Neuronal stem cell (in vitro differentiated cells): ENCODE measurements around the gene TMEM201.

Experiments
- DNase-seq: peaks from one replicate; pipeline ENCODE4 v3.0.0-alpha.2; 2013; ENCODE audit warnings: low spot score
- H2AFZ ChIP-seq: one replicate; pipeline ENCODE4 v1.6.1; 2013; ENCODE audit warnings: mild to moderate bottlenecking, low read length, inconsistent platforms
- H2AK5ac ChIP-seq: 2 replicates; pipeline ENCODE4 v1.6.1; 2013; ENCODE audit warnings: low read depth, mild to moderate bottlenecking, inconsistent platforms, low read length, moderate library complexity, mixed read lengths
- H2BK120ac ChIP-seq: 2 replicates; pipeline ENCODE4 v1.6.1; 2013; ENCODE audit warnings: low read depth, mild to moderate bottlenecking, inconsistent platforms, low read length, moderate library complexity, mixed read lengths
- H2BK12ac ChIP-seq: one replicate; pipeline ENCODE4 v1.6.1; 2013; ENCODE audit warnings: low read length, inconsistent platforms
- H2BK15ac ChIP-seq: 2 replicates; pipeline ENCODE4 v1.6.1; 2013; ENCODE audit warnings: mild to moderate bottlenecking, low read length, inconsistent platforms, mixed read lengths
- H2BK5ac ChIP-seq: one replicate; pipeline ENCODE4 v1.6.1; 2013; ENCODE audit warnings: inconsistent platforms, mild to moderate bottlenecking, low read length, moderate library complexity
- H3K14ac ChIP-seq: one replicate; pipeline ENCODE4 v1.6.1; 2013; ENCODE audit warnings: low read length, inconsistent platforms
- H3K18ac ChIP-seq: 2 replicates; pipeline ENCODE4 v1.6.1; 2013; ENCODE audit warnings: low read length, inconsistent platforms
- H3K23ac ChIP-seq: 2 replicates; pipeline ENCODE4 v1.6.1; 2013; ENCODE audit warnings: low read depth, mild to moderate bottlenecking, mixed read lengths, low read length, inconsistent platforms; ENCODE audit not compliant: poor library complexity
- H3K27ac ChIP-seq: replicated peaks from 3 replicates; pipeline ENCODE4 v1.5.1; 2013; ENCODE audit warnings: low read length, inconsistent platforms
- H3K27me3 ChIP-seq, 3 experiments: 2 replicates each; pipeline ENCODE4 v1.6.1; 2013; ENCODE audit warnings: low read length in 3 of 3, mild to moderate bottlenecking in 2 of 3, inconsistent platforms in 1 of 3, low read depth in 1 of 3, mixed read lengths in 1 of 3, moderate library complexity in 1 of 3; ENCODE audit not compliant: control insufficient read depth in 3 of 3, insufficient read depth in 3 of 3
- H3K36me3 ChIP-seq, 2 donors: replicated peaks in 1 of 2; 2 replicates each; pipeline ENCODE4 v1.6.1; 2013; ENCODE audit warnings: low read length in 2 of 2; ENCODE audit not compliant: control insufficient read depth in 2 of 2, insufficient read depth in 2 of 2
- H3K4ac ChIP-seq: 2 replicates; pipeline ENCODE4 v1.6.1; 2013; ENCODE audit warnings: inconsistent platforms, mild to moderate bottlenecking, low read length, moderate library complexity
- H3K4me1 ChIP-seq, 2 donors: 1 replicate in 1 of 2; 2 replicates in 1 of 2; pipeline ENCODE4 v1.6.1; 2013; ENCODE audit warnings: low read length in 2 of 2, low read depth in 1 of 2; ENCODE audit not compliant: control insufficient read depth in 2 of 2, insufficient read depth in 1 of 2
- H3K4me2 ChIP-seq: one replicate; pipeline ENCODE4 v1.6.1; 2013; ENCODE audit warnings: mild to moderate bottlenecking, low read length, inconsistent platforms; ENCODE audit not compliant: insufficient read depth, poor library complexity, severe bottlenecking
- H3K4me3 ChIP-seq, 2 donors: 2 replicates each; pipeline ENCODE4 v1.5.1; 2013; ENCODE audit warnings: low read length in 2 of 2, mild to moderate bottlenecking in 2 of 2, inconsistent platforms in 1 of 2, moderate library complexity in 1 of 2
- H3K79me1 ChIP-seq: one replicate; pipeline ENCODE4 v1.6.1; 2013; ENCODE audit warnings: low read depth, mild to moderate bottlenecking, inconsistent platforms, low read length, moderate library complexity
- H3K9ac ChIP-seq: one replicate; pipeline ENCODE4 v1.6.1; 2013; ENCODE audit warnings: mild to moderate bottlenecking, low read depth, low read length, inconsistent platforms; ENCODE audit not compliant: poor library complexity
- H3K9me3 ChIP-seq, 2 donors: replicated peaks in 1 of 2; 2 replicates each; pipeline versions ENCODE3 to v1.6.1; 2013; ENCODE audit warnings: low read length in 2 of 2, mild to moderate bottlenecking in 2 of 2, inconsistent platforms in 1 of 2, low read depth in 1 of 2, mixed read lengths in 1 of 2, moderate library complexity in 1 of 2; ENCODE audit not compliant: control insufficient read depth in 2 of 2, insufficient read depth in 1 of 2
- H4K8ac ChIP-seq: one replicate; pipeline ENCODE4 v1.6.1; 2013; ENCODE audit warnings: low read depth, mild to moderate bottlenecking, inconsistent platforms, low read length, moderate library complexity
- H4K91ac ChIP-seq: one replicate; pipeline ENCODE4 v1.6.1; 2013; ENCODE audit warnings: low read length, low read depth, mild to moderate bottlenecking, inconsistent platforms; ENCODE audit not compliant: poor library complexity
- WGBS, 2 donors: extraction: QIAGEN DNeasy Blood & Tissue Kit; methylation state at CpG; one replicate each; pipeline ENCODE4 v1.1.7; 2013; ENCODE audit warnings: missing lambda C conversion rate in 2 of 2, mixed read lengths in 1 of 2; ENCODE audit not compliant: insufficient read length in 2 of 2, insufficient replicate concordance in 1 of 2; ENCODE audit errors: extremely low coverage in 2 of 2; 5-methylcytosine and 5-hydroxymethylcytosine counted together

TMEM201 gene

GRCh38 chr1:9599741-9600140 is 11.0 kb downstream of the TMEM201 start:
- Histone ChIP-seq H3K14ac (no peak overlapping the region), H2BK120ac (no peak overlapping the region), H3K4me1 (peaks cover 0 to 5% of the 10 kb centered on the region in 2 donors), H3K23ac (no peak overlapping the region), H2BK5ac (no peak overlapping the region), H3K9me3 (no peaks in the 10 kb centered on the region), H3K36me3 (peaks cover 47 to 79% of the 10 kb centered on the region in 2 donors), H3K4ac (no peak overlapping the region), H2AFZ (no peak overlapping the region), H3K4me2 (no peak overlapping the region), H2BK15ac (no peak overlapping the region), H4K91ac (no peak overlapping the region), H3K27me3 (no peaks in the 10 kb centered on the region), H3K4me3 (no peak overlapping the region), H3K27ac (no peak overlapping the region), H2AK5ac (no peak overlapping the region), H3K9ac (no peak overlapping the region), H2BK12ac (no peak overlapping the region), H4K8ac (no peak overlapping the region), H3K79me1 (peaks cover 24% of the 10 kb centered on the region), H3K18ac (no peak overlapping the region)
- WGBS, 2 donors: no CpG with 5 or more reads among the region's 10 CpGs
- no peak for DNase-seq

- Histone ChIP-seq H3K4me1 (no peaks in the 10 kb centered on the region), H3K27ac (no peak overlapping the region), H3K4ac (no peak overlapping the region), H3K9ac (peak overlapping the region; percentile 21), H2BK12ac (no peak overlapping the region), H3K4me2 (no peak overlapping the region), H3K27me3 (no peaks in the 10 kb centered on the region), H2AK5ac (no peak overlapping the region), H3K18ac (no peak overlapping the region), H4K91ac (no peak overlapping the region), H2BK120ac (no peak overlapping the region), H3K14ac (no peak overlapping the region), H3K36me3 (peaks cover 49 to 91% of the 10 kb centered on the region in 2 donors), H2AFZ (no peak overlapping the region), H3K9me3 (peaks cover 0 to 4% of the 10 kb centered on the region in 2 donors), H2BK5ac (peak overlapping the region; percentile 5), H2BK15ac (no peak overlapping the region), H4K8ac (no peak overlapping the region), H3K4me3 (peak overlapping the region in 1 of 2 donors; percentile 20), H3K23ac (peak overlapping the region; percentile 55), H3K79me1 (peaks cover 16% of the 10 kb centered on the region)
- no CpG with 5 or more reads among the region's 39 CpGs for WGBS, 2 donors
- DNase-seq: no peak
Measured at GRCh38 chr1:9600861-9601834, 12.4 kb downstream of the TMEM201 start.

- no CpG with 5 or more reads among the region's 26 CpGs for WGBS, 2 donors
- Histone ChIP-seq H3K79me1 (peaks cover 12% of the 10 kb centered on the region), H2AFZ (no peak overlapping the region), H3K4me2 (no peak overlapping the region), H3K18ac (no peak overlapping the region), H3K9me3 (peaks cover 0 to 4% of the 10 kb centered on the region in 2 donors), H3K9ac (peak overlapping the region; percentile 44), H2BK120ac (no peak overlapping the region), H3K4me3 (no peak overlapping the region), H3K27ac (no peak overlapping the region), H3K14ac (peak overlapping the region; percentile 71), H2BK15ac (no peak overlapping the region), H2BK12ac (no peak overlapping the region), H4K8ac (no peak overlapping the region), H3K4ac (no peak overlapping the region), H2AK5ac (no peak overlapping the region), H3K4me1 (no peaks in the 10 kb centered on the region), H2BK5ac (no peak overlapping the region), H3K27me3 (no peaks in the 10 kb centered on the region), H4K91ac (no peak overlapping the region), H3K23ac (peak overlapping the region; percentile 55), H3K36me3 (peaks cover 51 to 89% of the 10 kb centered on the region in 2 donors)
- no peak for DNase-seq
Measured at GRCh38 chr1:9601942-9602793, 13.5 kb downstream of the TMEM201 start.

- no peaks in the 10 kb centered on the region for H3K27me3 ChIP-seq
- peaks cover 7% of the 10 kb centered on the region for H3K79me1 ChIP-seq
- peaks cover 51 to 89% of the 10 kb centered on the region in 2 donors for H3K36me3 ChIP-seq
- no peak overlapping the region for H2AK5ac ChIP-seq
- no peak overlapping the region for H2BK120ac ChIP-seq
- H3K9ac ChIP-seq: no peak overlapping the region
- no peak overlapping the region for H2BK5ac ChIP-seq
- no peak overlapping the region for H2BK12ac ChIP-seq
- H3K14ac ChIP-seq: no peak overlapping the region
- H3K18ac ChIP-seq: no peak overlapping the region
- no CpG with 5 or more reads among the region's 9 CpGs for WGBS, 2 donors
- no peak overlapping the region for H2AFZ ChIP-seq
- no peak overlapping the region for H3K4me3 ChIP-seq
- H3K27ac ChIP-seq: no peak overlapping the region
- no peak overlapping the region for H4K91ac ChIP-seq
- H3K4me2 ChIP-seq: no peak overlapping the region
- H3K4ac ChIP-seq: no peak overlapping the region
- H3K23ac ChIP-seq: no peak overlapping the region
- no peaks in the 10 kb centered on the region for H3K4me1 ChIP-seq
- DNase-seq: no peak
- H2BK15ac ChIP-seq: no peak overlapping the region
- H3K9me3 ChIP-seq: peaks cover 0 to 4% of the 10 kb centered on the region in 2 donors
- H4K8ac ChIP-seq: no peak overlapping the region
Measured at GRCh38 chr1:9602794-9603167, 14.1 kb downstream of the TMEM201 start.
